LoVo (cell line): Measurements from ENCODE around the gene OR10X1.

Experiments
- DNase-seq: peaks from one replicate; pipeline ENCODE4 v3.0.0-alpha.2; 2016; ENCODE audit warnings: low spot score

The OR10X1 gene

GRCh38 chr1:158579733-158580132 is at the start of gene OR10X1:
Gene OR10X1, minus strand, starts transcription at chr1:158579899. Its CDS starts 0 bp downstream, at chr1:158579899.
- DNase-seq: no peak

- DNase-seq: no peak
These were observed 34.1 kb upstream of the OR10X1 start for GRCh38 chr1:158613764-158614163.

GRCh38 chr1:158611916-158612315 is 32.2 kb upstream of the OR10X1 start:
- no peak for DNase-seq

- DNase-seq: no peak
These were observed 27.6 kb upstream of the OR10X1 start for GRCh38 chr1:158607296-158607695.

GRCh38 chr1:158604968-158605367 is 25.3 kb upstream of the OR10X1 start, which contains the start of gene OR10Z1:
Gene OR10Z1, plus strand, starts transcription at chr1:158605268. Its CDS starts 1,171 bp downstream, at chr1:158606439.
- no peak for DNase-seq

- DNase-seq: no peak
These were observed 21.0 kb upstream of the OR10X1 start for GRCh38 chr1:158600735-158601134.

GRCh38 chr1:158586942-158587341 is 7.2 kb upstream of the OR10X1 start:
- no peak for DNase-seq

- no peak for DNase-seq
These were observed 4.3 kb upstream of the OR10X1 start for GRCh38 chr1:158583962-158584361.

- no peak for DNase-seq
These were observed 2.1 kb downstream of the OR10X1 start for GRCh38 chr1:158577561-158577960.

- no peak for DNase-seq
These were observed 7.5 kb downstream of the OR10X1 start for GRCh38 chr1:158572226-158572625.

GRCh38 chr1:158570480-158570879 is 9.2 kb downstream of the OR10X1 start, which contains the start of gene OR6P1:
Gene OR6P1, minus strand, starts transcription at chr1:158570580. Its CDS starts 6,976 bp downstream, at chr1:158563604.
- DNase-seq: no peak

GRCh38 chr1:158564608-158565007 is 15.1 kb downstream of the OR10X1 start:
- DNase-seq: no peak

- no peak for DNase-seq
These were observed 15.8 kb downstream of the OR10X1 start for GRCh38 chr1:158563853-158564252.

- no peak for DNase-seq
These were observed 20.0 kb downstream of the OR10X1 start for GRCh38 chr1:158559696-158560095.

GRCh38 chr1:158554352-158554751 is 25.3 kb downstream of the OR10X1 start, which contains the start of gene OR6Y1:
Gene OR6Y1, minus strand, starts transcription at chr1:158554405. Its CDS starts 6,300 bp downstream, at chr1:158548105.
- no peak for DNase-seq

- DNase-seq: no peak
These were observed 27.4 kb downstream of the OR10X1 start for GRCh38 chr1:158552296-158552695.

- DNase-seq: no peak
These were observed 32.2 kb downstream of the OR10X1 start for GRCh38 chr1:158547533-158547932.

GRCh38 chr1:158537609-158538008 is 42.1 kb downstream of the OR10X1 start:
- no peak for DNase-seq

- DNase-seq: no peak
These were observed 45.2 kb downstream of the OR10X1 start for GRCh38 chr1:158534496-158534895.
